ENCODE data around the gene THAP7. TPM values are rescaled to one million over a fixed set of nuclear protein-coding genes. Genes with fewer than 3 reads are reported as not detected.
"Not testable (repeated sequence)": the region's sequence is repeated elsewhere in the genome, so short reads cannot be mapped to it uniquely, and the experiment has no call there.

THAP7 gene
- total RNA-seq, 1 experiment from 2014 or later = 23.5 TPM

DNA sequence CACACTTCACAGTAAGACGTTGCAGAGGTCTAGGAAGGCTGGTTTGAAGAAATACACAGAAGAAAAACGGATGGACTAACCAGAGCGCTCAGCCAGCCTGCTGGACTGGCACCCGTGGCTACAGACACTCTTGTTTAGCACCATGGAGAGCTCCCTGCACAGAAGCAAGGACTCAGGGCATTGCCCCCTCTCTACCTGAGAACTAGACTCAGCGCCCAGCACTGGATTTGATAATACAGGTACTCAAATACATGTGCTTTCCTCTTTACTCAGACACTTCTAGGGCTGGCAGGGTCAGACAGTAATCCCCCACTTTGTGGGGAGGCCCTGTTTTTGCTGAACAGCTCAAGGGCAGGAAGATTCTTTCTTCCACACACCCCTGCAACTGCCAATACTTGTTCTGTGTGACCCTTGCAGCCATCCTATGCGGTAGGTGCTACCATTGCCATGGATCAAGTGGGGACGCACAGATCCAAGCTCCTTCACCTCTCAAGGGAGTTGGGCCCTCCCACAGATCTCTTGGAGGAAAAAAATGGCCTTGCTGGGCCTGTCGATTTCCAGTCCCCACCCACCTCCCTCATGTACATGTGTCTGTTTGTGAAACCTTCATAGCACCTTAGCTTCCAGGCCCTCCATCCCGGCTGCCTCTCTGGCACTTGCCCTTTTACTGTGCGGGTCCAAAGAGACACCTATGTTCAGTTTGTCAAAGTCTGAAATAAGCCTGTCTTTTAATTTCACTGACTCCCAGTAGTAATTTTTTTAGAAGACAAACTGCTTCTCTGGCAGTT is 7.9 kb upstream of the THAP7 start:
- BruUV-seq (replicated peaks) = no TSS peak
- in situ Hi-C loops (cut with HindIII; ENCODE audit: low pct_unique_long_range_greater_than_20kb, low sequenced_read_pairs) = no loop called here
- CTCF ChIA-PET = no interaction called here

DNA sequence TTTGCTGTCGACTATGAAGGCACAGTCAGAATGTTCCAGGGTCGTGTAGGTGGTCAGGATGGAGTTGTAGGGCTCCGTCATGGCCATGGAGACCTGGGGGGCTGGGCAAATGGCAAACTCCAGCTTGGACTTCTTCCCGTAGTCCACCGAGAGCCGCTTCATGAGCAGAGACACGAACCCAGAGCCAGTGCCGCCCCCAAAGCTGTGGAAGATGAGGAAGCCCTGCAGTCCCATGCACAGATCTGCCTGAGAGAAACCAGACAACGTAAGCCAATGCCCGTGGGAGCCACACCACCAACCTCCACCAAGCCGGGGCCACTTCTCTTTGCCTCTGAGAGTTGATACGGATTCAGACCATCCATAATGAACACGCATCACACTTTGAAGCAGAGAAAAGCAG is 7.3 kb upstream of the THAP7 start:
- H3K27ac ChIP-seq (ENCODE audit: low read length); CTCF ChIA-PET; H3K4me1 ChIP-seq (ENCODE audit: control insufficient read depth, insufficient read depth, low read length); H3K4me3 ChIP-seq (ENCODE audit: low read depth in 2 of 2, low read length in 2 of 2); BruUV-seq (replicated peaks); H3K27me3 ChIP-seq (ENCODE audit: control insufficient read depth, insufficient read depth, low read length); intact Hi-C loops (cut with micrococcal nuclease; ENCODE audit: unreplicated experiment); H3K9me3 ChIP-seq (ENCODE audit: control insufficient read depth, insufficient read depth, low read depth, low read length); DNase-seq (ENCODE audit: low read depth, low spot score); in situ Hi-C loops (cut with HindIII; ENCODE audit: low pct_unique_long_range_greater_than_20kb, low sequenced_read_pairs); ATAC-seq; H3K36me3 ChIP-seq (ENCODE audit: control insufficient read depth, insufficient read depth, low read length); POLR2A ChIA-PET: not testable (repeated sequence)

More for the DNA sequence above, 7.9 kb upstream of the THAP7 start:
- POLR2A ChIA-PET = no interaction called here
- no peaks in the 10 kb centered on the region for H3K27me3 ChIP-seq (ENCODE audit: control insufficient read depth, insufficient read depth, low read length)
- DNase-seq (ENCODE audit: low read depth, low spot score) (no peak), ATAC-seq (no peak)
- H3K9me3 ChIP-seq (ENCODE audit: control insufficient read depth, insufficient read depth, low read depth, low read length) = no peaks in the 10 kb centered on the region
- no peaks in the 10 kb centered on the region for H3K36me3 ChIP-seq (ENCODE audit: control insufficient read depth, insufficient read depth, low read length)
- intact Hi-C loops (cut with micrococcal nuclease; ENCODE audit: unreplicated experiment) = no loop called here
- no peak for TF ChIP-seq POLR2AphosphoS5 (IDR thresholded peaks at IDR 0.05; ENCODE audit: low read depth, low read length)
- TF ChIP-seq, protein P1, sequence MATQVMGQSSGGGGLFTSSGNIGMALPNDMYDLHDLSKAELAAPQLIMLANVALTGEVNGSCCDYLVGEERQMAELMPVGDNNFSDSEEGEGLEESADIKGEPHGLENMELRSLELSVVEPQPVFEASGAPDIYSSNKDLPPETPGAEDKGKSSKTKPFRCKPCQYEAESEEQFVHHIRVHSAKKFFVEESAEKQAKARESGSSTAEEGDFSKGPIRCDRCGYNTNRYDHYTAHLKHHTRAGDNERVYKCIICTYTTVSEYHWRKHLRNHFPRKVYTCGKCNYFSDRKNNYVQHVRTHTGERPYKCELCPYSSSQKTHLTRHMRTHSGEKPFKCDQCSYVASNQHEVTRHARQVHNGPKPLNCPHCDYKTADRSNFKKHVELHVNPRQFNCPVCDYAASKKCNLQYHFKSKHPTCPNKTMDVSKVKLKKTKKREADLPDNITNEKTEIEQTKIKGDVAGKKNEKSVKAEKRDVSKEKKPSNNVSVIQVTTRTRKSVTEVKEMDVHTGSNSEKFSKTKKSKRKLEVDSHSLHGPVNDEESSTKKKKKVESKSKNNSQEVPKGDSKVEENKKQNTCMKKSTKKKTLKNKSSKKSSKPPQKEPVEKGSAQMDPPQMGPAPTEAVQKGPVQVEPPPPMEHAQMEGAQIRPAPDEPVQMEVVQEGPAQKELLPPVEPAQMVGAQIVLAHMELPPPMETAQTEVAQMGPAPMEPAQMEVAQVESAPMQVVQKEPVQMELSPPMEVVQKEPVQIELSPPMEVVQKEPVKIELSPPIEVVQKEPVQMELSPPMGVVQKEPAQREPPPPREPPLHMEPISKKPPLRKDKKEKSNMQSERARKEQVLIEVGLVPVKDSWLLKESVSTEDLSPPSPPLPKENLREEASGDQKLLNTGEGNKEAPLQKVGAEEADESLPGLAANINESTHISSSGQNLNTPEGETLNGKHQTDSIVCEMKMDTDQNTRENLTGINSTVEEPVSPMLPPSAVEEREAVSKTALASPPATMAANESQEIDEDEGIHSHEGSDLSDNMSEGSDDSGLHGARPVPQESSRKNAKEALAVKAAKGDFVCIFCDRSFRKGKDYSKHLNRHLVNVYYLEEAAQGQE (IDR thresholded peaks at IDR 0.05; ENCODE audit: insufficient read depth in 1 of 2, low read depth in 2 of 2, low read length in 1 of 2) = peak; percentile 89 to 90
- no peak overlapping the region for H3K4me3 ChIP-seq (ENCODE audit: low read depth in 2 of 2, low read length in 2 of 2)
- H3K4me1 ChIP-seq (ENCODE audit: control insufficient read depth, insufficient read depth, low read length) = peaks cover 9% of the 10 kb centered on the region
- H3K27ac ChIP-seq (ENCODE audit: low read length) = no peak overlapping the region

- TF ChIP-seq POLR2AphosphoS5 (IDR thresholded peaks at IDR 0.05; ENCODE audit: low read depth, low read length) = no peak
- TF ChIP-seq, protein P1 (IDR thresholded peaks at IDR 0.05; ENCODE audit: insufficient read depth in 1 of 2, low read depth in 2 of 2, low read length in 1 of 2) = no peak
- H3K27ac ChIP-seq (ENCODE audit: low read length) = no peak overlapping the region
- no TSS peak for BruUV-seq (replicated peaks)
- ChIA-PET POLR2A (interaction anchor here (0.6 kb wide), 1 partner anchor 34 kb away, joined by 4 read pairs; no protein-coding TSS in a partner anchor), CTCF (interaction anchor here (0.6 kb wide), 1 partner anchor 21 kb away, joined by 5 read pairs; no protein-coding TSS in a partner anchor)
- no peaks in the 10 kb centered on the region for H3K9me3 ChIP-seq (ENCODE audit: control insufficient read depth, insufficient read depth, low read depth, low read length)
- peaks cover 9% of the 10 kb centered on the region for H3K4me1 ChIP-seq (ENCODE audit: control insufficient read depth, insufficient read depth, low read length)
- ATAC-seq (no peak), DNase-seq (ENCODE audit: low read depth, low spot score) (no peak)
- in situ Hi-C loops (cut with HindIII; ENCODE audit: low pct_unique_long_range_greater_than_20kb, low sequenced_read_pairs) (no loop called here), intact Hi-C loops (cut with micrococcal nuclease; ENCODE audit: unreplicated experiment) (no loop called here)
- H3K4me3 ChIP-seq (ENCODE audit: low read depth in 2 of 2, low read length in 2 of 2) = no peak overlapping the region; a peak in 1 of 4 replicates
- no peaks in the 10 kb centered on the region for H3K27me3 ChIP-seq (ENCODE audit: control insufficient read depth, insufficient read depth, low read length)
- no peaks in the 10 kb centered on the region; the same call in 1 of the 2 replicates for H3K36me3 ChIP-seq (ENCODE audit: control insufficient read depth, insufficient read depth, low read length)
These were observed 1.9 kb upstream of the THAP7 start for GRCh38 chr22:21003782-21004181.

Measured in Panc1 (cell line).